ENCODE results near the gene XRCC5. TPM values are rescaled to one million over a fixed set of nuclear protein-coding genes. Genes with fewer than 3 reads are reported as not detected.

Gene XRCC5
- total and polyA plus RNA-seq, 10 of the 15 experiments (the other 5 are each of a cell fraction or from before 2014, with no cell fraction given): 259 to 815 (median 530) TPM

DNA sequence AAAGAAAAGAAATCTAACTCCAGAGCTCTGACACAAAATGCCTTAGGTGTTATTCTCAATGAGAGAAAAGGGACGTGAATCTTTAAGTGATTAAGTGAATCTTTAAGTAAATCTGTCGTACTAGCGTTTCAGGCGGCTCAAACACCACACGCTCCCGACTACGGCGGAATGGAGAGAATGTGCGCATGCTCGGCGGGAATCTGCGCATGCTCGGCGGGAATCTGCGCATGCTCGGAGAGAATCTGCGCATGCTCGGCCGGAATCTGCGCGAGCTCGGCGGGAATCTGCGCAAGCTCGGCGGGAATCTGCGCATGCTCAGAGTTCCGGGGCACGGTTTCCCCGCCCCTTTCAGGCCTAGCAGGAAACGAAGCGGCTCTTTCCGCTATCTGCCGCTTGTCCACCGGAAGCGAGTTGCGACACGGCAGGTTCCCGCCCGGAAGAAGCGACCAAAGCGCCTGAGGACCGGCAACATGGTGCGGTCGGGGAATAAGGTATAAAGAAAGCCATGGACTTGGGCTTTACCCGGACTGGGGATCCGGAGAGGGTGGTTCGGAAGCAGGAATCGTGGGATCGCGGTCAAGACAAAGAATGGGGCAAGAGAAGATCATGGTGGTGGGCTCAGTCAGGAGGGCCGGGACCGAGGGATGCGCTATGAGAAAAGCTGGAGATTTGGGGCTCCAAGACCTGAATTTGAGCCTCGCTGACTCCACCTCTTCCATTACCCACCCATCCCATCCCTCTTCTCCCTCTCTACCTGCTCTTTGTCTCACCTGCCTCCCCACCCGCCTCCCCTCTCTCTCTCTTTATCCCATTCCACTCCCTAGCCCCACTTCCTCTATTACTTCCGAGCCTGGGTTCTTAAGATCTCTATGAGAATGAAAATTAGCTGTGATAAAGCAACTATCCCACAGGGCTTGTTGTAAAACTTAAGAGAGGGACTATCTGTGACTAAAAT lies at the start of gene XRCC5 (continued):
- TF ChIP-seq, protein P1, sequence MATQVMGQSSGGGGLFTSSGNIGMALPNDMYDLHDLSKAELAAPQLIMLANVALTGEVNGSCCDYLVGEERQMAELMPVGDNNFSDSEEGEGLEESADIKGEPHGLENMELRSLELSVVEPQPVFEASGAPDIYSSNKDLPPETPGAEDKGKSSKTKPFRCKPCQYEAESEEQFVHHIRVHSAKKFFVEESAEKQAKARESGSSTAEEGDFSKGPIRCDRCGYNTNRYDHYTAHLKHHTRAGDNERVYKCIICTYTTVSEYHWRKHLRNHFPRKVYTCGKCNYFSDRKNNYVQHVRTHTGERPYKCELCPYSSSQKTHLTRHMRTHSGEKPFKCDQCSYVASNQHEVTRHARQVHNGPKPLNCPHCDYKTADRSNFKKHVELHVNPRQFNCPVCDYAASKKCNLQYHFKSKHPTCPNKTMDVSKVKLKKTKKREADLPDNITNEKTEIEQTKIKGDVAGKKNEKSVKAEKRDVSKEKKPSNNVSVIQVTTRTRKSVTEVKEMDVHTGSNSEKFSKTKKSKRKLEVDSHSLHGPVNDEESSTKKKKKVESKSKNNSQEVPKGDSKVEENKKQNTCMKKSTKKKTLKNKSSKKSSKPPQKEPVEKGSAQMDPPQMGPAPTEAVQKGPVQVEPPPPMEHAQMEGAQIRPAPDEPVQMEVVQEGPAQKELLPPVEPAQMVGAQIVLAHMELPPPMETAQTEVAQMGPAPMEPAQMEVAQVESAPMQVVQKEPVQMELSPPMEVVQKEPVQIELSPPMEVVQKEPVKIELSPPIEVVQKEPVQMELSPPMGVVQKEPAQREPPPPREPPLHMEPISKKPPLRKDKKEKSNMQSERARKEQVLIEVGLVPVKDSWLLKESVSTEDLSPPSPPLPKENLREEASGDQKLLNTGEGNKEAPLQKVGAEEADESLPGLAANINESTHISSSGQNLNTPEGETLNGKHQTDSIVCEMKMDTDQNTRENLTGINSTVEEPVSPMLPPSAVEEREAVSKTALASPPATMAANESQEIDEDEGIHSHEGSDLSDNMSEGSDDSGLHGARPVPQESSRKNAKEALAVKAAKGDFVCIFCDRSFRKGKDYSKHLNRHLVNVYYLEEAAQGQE (IDR thresholded peaks at IDR 0.05; ENCODE audit: low read depth, low read length): no peak
- no peak for TF ChIP-seq KDM1A (IDR thresholded peaks at IDR 0.05; ENCODE audit: borderline replicate concordance)
- TF ChIP-seq JUND (IDR thresholded peaks at IDR 0.05; ENCODE audit: low read depth, low read length): no peak
- TF ChIP-seq NFYB (IDR thresholded peaks at IDR 0.05; ENCODE audit: insufficient read depth, low read depth, low read length): no peak
- TF ChIP-seq SIN3A (IDR thresholded peaks at IDR 0.05; ENCODE audit: low read depth, low read length): peak; percentile 80
- TF ChIP-seq SUZ12 (IDR thresholded peaks at IDR 0.05; ENCODE audit: unreplicated experiment): no peak
- TF ChIP-seq NBN (IDR thresholded peaks at IDR 0.05): no peak; the same call in 1 of the 2 replicates
- peak; percentile 65 for TF ChIP-seq ATF7 (IDR thresholded peaks at IDR 0.05; ENCODE audit: low read depth)
- TF ChIP-seq, protein P2, sequence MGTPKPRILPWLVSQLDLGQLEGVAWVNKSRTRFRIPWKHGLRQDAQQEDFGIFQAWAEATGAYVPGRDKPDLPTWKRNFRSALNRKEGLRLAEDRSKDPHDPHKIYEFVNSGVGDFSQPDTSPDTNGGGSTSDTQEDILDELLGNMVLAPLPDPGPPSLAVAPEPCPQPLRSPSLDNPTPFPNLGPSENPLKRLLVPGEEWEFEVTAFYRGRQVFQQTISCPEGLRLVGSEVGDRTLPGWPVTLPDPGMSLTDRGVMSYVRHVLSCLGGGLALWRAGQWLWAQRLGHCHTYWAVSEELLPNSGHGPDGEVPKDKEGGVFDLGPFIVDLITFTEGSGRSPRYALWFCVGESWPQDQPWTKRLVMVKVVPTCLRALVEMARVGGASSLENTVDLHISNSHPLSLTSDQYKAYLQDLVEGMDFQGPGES (IDR thresholded peaks at IDR 0.05): no peak
- TF ChIP-seq TCF7 (IDR thresholded peaks at IDR 0.05; ENCODE audit: borderline replicate concordance): no peak
- TF ChIP-seq, protein P3, sequence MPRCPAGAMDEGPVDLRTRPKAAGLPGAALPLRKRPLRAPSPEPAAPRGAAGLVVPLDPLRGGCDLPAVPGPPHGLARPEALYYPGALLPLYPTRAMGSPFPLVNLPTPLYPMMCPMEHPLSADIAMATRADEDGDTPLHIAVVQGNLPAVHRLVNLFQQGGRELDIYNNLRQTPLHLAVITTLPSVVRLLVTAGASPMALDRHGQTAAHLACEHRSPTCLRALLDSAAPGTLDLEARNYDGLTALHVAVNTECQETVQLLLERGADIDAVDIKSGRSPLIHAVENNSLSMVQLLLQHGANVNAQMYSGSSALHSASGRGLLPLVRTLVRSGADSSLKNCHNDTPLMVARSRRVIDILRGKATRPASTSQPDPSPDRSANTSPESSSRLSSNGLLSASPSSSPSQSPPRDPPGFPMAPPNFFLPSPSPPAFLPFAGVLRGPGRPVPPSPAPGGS (IDR thresholded peaks at IDR 0.05; ENCODE audit: borderline replicate concordance, insufficient read depth, low read depth, low read length, poor library complexity, severe bottlenecking): no peak
- TF ChIP-seq SIX5 (IDR thresholded peaks at IDR 0.05; ENCODE audit: low read depth, low read length, severe bottlenecking): peak; percentile 19
- peak; percentile 50; the same call in 1 of the 2 replicates for TF ChIP-seq EED (IDR thresholded peaks at IDR 0.05; ENCODE audit: low read depth)
- TF ChIP-seq PAX8 (IDR thresholded peaks at IDR 0.05): no peak
- no peak; the same call in none of the 2 replicates for TF ChIP-seq CBFB (IDR thresholded peaks at IDR 0.05; ENCODE audit: low read depth)
- TF ChIP-seq ETV6 (conservative IDR thresholded peaks at IDR 0.05 in 1 of 2, IDR thresholded peaks at IDR 0.05 in 1 of 2; ENCODE audit: borderline replicate concordance in 1 of 2, low read depth in 1 of 2): peak; percentile 87 to 100; a peak in 3 of 4 replicates
- TF ChIP-seq, protein P4, sequence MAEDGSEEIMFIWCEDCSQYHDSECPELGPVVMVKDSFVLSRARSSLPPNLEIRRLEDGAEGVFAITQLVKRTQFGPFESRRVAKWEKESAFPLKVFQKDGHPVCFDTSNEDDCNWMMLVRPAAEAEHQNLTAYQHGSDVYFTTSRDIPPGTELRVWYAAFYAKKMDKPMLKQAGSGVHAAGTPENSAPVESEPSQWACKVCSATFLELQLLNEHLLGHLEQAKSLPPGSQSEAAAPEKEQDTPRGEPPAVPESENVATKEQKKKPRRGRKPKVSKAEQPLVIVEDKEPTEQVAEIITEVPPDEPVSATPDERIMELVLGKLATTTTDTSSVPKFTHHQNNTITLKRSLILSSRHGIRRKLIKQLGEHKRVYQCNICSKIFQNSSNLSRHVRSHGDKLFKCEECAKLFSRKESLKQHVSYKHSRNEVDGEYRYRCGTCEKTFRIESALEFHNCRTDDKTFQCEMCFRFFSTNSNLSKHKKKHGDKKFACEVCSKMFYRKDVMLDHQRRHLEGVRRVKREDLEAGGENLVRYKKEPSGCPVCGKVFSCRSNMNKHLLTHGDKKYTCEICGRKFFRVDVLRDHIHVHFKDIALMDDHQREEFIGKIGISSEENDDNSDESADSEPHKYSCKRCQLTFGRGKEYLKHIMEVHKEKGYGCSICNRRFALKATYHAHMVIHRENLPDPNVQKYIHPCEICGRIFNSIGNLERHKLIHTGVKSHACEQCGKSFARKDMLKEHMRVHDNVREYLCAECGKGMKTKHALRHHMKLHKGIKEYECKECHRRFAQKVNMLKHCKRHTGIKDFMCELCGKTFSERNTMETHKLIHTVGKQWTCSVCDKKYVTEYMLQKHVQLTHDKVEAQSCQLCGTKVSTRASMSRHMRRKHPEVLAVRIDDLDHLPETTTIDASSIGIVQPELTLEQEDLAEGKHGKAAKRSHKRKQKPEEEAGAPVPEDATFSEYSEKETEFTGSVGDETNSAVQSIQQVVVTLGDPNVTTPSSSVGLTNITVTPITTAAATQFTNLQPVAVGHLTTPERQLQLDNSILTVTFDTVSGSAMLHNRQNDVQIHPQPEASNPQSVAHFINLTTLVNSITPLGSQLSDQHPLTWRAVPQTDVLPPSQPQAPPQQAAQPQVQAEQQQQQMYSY (CRISPR knock-in tag; IDR thresholded peaks at IDR 0.05): no peak
- no peak for TF ChIP-seq ZNF24 (IDR thresholded peaks at IDR 0.05)
- no peak for TF ChIP-seq MEF2A (IDR thresholded peaks at IDR 0.05; ENCODE audit: insufficient read depth, low read depth, low read length)
- no peak for TF ChIP-seq TARDBP (IDR thresholded peaks at IDR 0.05; ENCODE audit: borderline replicate concordance)

Measured in GM12878 (cell line).